Small intestine (tissue), 4 donors: ENCODE results near the gene KCND1. TPM values are rescaled to one million over a fixed set of nuclear protein-coding genes. Genes with fewer than 3 reads are reported as not detected.

Experiments
- polyA plus RNA-seq, 4 donors: library from polyadenylated mRNA; stranded (reverse) in 3 of 4; unstranded in 1 of 4; fragments of 200-250 nt in 3 of 4; fragments of 120-200 nt in 1 of 4; gene quantifications; one replicate each; pipeline versions ENCODE4 v1.2.1 to v1.2.3, GENCODE V29; 2013
- donor health status: healthy with polysubstance abuse.
- donor health status: Bipolar disorder and iron deficiency.
- donor health status: healthy.

KCND1 gene
- polyA plus RNA-seq, 4 donors = 0.27 to 1.7 (median 0.78) TPM

Other genes starting within 250 kb of the KCND1 start
- 10 to 100 TPM in 3 of 4 donors, 1 to 10 TPM in 1; 4.4 to 56.1 (median 22.1) TPM for gene GLOD5, start 210.1 kb downstream of the KCND1 start, polyA plus RNA-seq
- gene GATA1, start 185.3 kb downstream of the KCND1 start, polyA plus RNA-seq = under 1 TPM in 2 of 4 donors, not detected in 2; 0.09 to 0.32 TPM
- 100 to 1,000 TPM in 2 of 4 donors, 10 to 100 TPM in 2; 51.5 to 110 (median 102) TPM for gene HDAC6, start 169.8 kb downstream of the KCND1 start, polyA plus RNA-seq
- under 1 TPM in 2 of 4 donors, not detected in 2; 0.07 to 0.09 TPM for gene ERAS, start 145.3 kb downstream of the KCND1 start, polyA plus RNA-seq
- gene PCSK1N, start 136.2 kb downstream of the KCND1 start, polyA plus RNA-seq = 10 to 100 TPM in 2 of 4 donors, 1 to 10 TPM in 1, under 1 TPM in 1; 0.67 to 97.5 (median 13.5) TPM
- gene TIMM17B, start 74.1 kb downstream of the KCND1 start, polyA plus RNA-seq = 10 to 100 TPM; 43.3 to 72.5 (median 66.1) TPM
- 100 to 1,000 TPM in 2 of 4 donors, 10 to 100 TPM in 2; 77.8 to 186 (median 109) TPM for gene PQBP1, start 73.9 kb downstream of the KCND1 start, polyA plus RNA-seq
- 10 to 100 TPM in 2 of 4 donors, 1 to 10 TPM in 2; 8.1 to 31.5 (median 19.1) TPM for gene SLC35A2, start 60.2 kb downstream of the KCND1 start, polyA plus RNA-seq
- 10 to 100 TPM in 2 of 4 donors, 1 to 10 TPM in 2; 2.9 to 35.1 (median 9.8) TPM for gene PIM2, start 52.8 kb downstream of the KCND1 start, polyA plus RNA-seq
- gene OTUD5, start 14.2 kb downstream of the KCND1 start, polyA plus RNA-seq = 10 to 100 TPM; 28.3 to 57.5 (median 42.3) TPM
- 10 to 100 TPM; 18.1 to 43.1 (median 26.5) TPM for gene GRIPAP1, start 30.4 kb upstream of the KCND1 start, polyA plus RNA-seq
- gene TFE3, start 71.5 kb upstream of the KCND1 start, polyA plus RNA-seq = 10 to 100 TPM; 23.3 to 27.4 (median 23.6) TPM
- gene CCDC120, start 87.2 kb upstream of the KCND1 start, polyA plus RNA-seq = 10 to 100 TPM in 3 of 4 donors, 1 to 10 TPM in 1; 5.7 to 26.8 (median 14.4) TPM
- gene PRAF2, start 102.2 kb upstream of the KCND1 start, polyA plus RNA-seq = 10 to 100 TPM in 1 of 4 donors, 1 to 10 TPM in 3; 1.3 to 12.8 (median 5.6) TPM
- gene WDR45, start 108.0 kb upstream of the KCND1 start, polyA plus RNA-seq = 100 to 1,000 TPM in 1 of 4 donors, 10 to 100 TPM in 3; 47.3 to 122 (median 73.1) TPM
- gene GPKOW, start 151.9 kb upstream of the KCND1 start, polyA plus RNA-seq = 10 to 100 TPM; 17.6 to 22.2 (median 19.6) TPM
- gene MAGIX, start 190.9 kb upstream of the KCND1 start, polyA plus RNA-seq = 1 to 10 TPM; 3.1 to 10.0 (median 6.4) TPM
- gene PLP2, start 200.1 kb upstream of the KCND1 start, polyA plus RNA-seq = 100 to 1,000 TPM in 2 of 4 donors, 10 to 100 TPM in 2; 47.6 to 189 (median 112) TPM
- gene PRICKLE3, start 214.5 kb upstream of the KCND1 start, polyA plus RNA-seq = 1 to 10 TPM; 3.6 to 6.8 (median 5.5) TPM
- 10 to 100 TPM in 1 of 4 donors, 1 to 10 TPM in 3; 2.2 to 33.5 (median 7.0) TPM for gene SYP, start 228.3 kb upstream of the KCND1 start, polyA plus RNA-seq